ENCODE data around the gene MARK2.
A peak's percentile ranks its signal among the peaks of the same experiment; 100 is the strongest.

Gene MARK2

DNA sequence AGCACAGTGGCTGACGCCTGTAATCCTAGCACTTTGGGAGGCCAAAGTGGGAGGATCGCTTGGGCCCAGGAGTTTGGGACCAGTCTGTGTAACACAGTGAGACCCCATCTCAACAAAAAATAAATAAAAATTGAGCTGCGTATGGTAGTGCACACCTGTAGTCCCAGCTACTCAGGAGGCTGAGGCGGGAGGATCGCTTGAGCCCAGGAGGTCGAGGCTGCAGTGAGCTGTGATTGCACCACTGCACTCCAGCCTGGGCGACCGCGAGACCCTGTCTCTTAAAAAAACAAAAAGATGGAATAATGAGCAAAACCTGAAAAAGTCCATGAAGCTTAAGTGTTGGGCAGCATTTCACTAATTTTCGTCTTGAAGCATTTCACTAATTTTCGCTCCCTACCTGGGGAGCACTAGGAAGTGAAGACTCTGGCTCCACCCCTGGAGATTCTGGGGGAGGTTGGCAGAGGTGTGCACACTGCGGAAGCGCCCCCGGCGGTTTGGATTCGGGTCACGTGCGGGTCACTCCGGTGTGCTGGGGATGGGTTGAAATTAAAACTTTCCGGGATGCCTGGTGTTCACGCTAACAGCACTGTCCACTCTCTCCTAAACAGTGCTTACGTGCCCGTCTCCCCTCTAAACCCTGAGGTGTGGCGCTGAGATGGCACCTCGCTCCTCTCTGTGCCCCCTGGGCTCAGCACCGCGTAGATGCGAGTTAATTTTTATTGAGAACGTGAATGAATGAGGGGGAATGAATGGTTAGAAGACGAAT is 99.0 kb downstream of the MARK2 start:
- DNase-seq, result no peak

DNA sequence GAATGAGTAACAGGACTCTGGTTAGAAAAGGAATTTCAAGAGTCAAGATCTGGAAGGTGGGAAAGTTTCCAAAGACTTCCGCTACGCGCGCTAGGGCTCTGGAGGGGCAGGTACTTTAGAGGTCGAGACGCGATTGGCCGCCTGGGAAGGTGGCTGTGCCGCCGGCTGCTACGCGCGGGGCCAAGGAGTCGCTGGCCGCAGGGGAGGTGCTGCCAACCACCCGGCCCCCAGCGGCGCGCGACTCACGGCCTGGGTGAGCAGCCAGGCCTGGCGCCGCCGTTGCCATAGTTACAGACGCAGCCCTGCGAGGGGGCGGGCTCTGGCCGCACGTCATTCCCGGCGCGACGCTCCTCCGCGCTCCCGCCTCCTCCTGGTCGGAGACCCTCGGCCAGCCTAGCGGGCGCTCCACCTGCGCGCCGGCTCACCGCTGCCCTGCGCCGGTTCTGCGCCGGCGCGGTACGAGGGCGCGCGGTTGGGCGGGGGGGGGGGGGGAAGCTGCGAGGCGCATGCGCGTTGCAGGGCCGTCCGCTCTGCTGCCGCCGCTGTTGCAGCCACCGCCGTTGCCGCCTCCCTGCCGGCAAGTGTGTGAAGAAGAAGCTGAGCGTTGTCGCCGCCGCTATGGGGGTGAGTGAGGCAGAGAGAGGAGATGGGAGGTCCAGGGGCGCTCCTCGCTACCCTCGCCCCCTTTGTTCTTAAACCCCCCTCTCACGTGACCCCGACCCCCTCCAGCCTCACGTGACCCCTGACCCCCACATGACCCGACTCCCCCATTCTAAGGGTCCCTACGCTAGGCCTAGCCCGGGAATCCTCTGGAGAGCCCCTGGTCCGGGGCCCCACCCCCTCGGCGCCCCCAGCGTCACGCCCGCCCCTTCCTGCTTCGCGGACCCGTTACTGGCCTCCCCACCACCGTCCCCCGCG is 99.8 kb downstream of the MARK2 start, which contains the start of gene NAA40:
NAA40 (plus strand) TSS at position 524 of the 918 bp plus-strand sequence; CDS start at position 619, 95 bp downstream.
- peak; percentile 70 to 83 (median 76) for DNase-seq

DNA sequence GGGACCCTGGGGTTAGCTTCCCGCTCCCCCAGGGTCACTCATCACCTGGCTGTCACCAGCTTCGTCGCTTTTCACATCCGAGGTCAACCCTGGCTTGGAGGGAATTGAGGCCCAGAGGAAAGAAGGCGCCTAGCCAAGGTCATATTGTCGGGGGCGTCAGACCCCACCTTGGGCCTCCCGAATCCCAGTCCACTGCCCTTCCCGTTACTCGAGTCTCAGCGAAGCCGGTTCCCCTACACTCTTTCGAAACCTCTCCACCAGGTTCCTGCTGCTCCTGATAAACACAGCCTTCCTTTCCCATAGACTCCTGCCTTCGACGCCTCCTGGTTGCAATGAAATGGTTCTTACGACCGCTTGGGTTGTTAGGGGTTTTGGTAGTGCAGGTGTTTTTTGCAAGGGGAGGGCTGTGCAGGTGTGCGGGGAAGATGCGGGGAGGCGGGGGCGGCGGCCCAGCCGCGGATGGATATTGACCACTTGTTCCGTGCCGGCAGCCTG is 100.5 kb downstream of the MARK2 start:
- no peak for DNase-seq

GRCh38 chr11:63940786-63941185 is 101.9 kb downstream of the MARK2 start:
- no peak for DNase-seq

- DNase-seq, result no peak
These were observed 103.0 kb downstream of the MARK2 start for GRCh38 chr11:63941901-63942300.

GRCh38 chr11:63942803-63943202 is 103.9 kb downstream of the MARK2 start:
- DNase-seq, result no peak

- no peak for DNase-seq
These were observed 106.1 kb downstream of the MARK2 start for GRCh38 chr11:63944987-63945386.

DNA sequence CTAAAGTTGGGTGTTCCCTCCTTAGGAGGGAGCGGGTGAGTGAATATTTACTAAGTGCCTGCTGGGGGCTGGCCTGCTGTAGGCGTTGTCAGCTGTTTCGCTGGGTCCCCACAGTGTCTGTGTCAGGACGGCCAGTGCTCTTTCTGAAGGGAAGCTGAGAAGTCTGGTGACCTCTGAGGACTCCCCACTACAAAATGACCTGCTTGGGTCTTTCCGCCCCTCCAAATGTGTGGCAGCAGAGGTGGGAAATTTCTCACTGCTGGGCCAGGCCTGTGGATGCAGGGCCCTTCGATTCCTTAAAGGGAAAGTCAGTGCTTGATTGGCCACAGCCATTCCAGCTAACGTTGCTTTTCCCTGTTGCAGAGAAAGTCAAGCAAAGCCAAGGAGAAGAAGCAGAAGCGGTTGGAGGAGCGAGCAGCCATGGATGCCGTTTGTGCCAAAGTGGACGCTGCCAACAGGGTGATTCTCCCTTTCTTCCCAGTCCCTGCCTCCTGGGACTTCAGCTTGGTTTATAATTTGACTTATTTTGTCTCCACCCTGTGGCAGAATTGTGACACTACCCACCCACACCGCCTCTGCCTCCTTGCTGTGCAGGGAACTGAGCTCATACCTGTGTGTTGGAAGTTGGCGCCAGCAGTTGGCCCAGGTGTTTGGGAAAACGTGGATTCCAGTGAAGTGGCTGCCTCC is 106.7 kb downstream of the MARK2 start:
- peak in 3 of 4 experiments; percentile 8 to 12 (median 9) for DNase-seq

- no peak for DNase-seq
These were observed 113.0 kb downstream of the MARK2 start for GRCh38 chr11:63951779-63952536.

DNA sequence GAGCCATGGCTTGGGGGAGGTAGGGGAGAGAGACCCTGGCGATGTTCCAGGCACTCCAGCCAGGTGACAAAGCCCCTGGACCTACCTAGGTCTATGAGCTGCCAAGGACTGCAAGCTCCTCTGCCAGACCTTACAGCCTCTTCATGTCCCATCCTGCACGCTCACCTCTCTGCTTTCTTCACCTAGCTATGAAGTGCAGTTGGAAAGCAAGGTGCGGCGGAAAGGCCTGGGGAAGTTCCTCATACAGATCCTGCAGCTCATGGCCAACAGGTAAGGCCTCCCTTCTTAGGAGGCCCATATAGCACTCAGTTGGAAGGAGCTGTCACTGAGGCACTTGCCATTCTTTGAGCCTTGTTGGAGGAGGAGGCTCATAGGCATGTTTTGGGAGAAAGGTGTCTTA is 113.7 kb downstream of the MARK2 start:
- no peak for DNase-seq

DNA sequence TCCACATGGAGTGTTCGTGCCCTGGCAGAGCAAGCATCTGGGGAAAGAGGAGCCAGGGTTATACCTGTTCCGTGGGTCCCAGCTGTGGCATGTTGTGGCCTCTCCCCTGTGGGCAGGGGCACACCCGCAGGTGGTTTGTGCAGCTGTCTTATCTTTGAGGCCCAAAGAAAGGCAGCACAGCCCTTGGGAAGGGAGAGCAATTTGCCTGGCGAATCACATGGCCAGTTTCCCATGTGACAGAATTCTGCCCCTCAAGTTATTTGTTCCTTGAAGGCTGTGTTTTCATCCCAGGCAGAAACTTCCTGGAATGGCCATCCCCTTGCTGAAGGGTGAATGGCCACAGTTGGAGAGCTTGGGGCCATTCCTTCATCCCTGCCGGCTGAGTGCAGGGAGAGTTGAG is 119.1 kb downstream of the MARK2 start:
- no peak for DNase-seq
